ENCODE results near the gene SOX18.

- TF ChIP-seq CTCF (IDR thresholded peaks at IDR 0.05) (no peak), POLR2A (IDR thresholded peaks at IDR 0.05) (no peak)
These were observed 16.5 kb upstream of the SOX18 start for GRCh38 chr20:64065974-64066343.

Measured in lower leg skin (tissue), 3 donors.